GM12878 (cell line): Measurements from ENCODE around the gene SMARCC2. TPM values are rescaled to one million over a fixed set of nuclear protein-coding genes. Genes with fewer than 3 reads are reported as not detected.

Source experiments
- BCL11A ChIP-seq: IDR thresholded peaks from 2 replicates; pipeline ENCODE4 v1.6.1; 2011; ENCODE audit warnings: low read depth, low read length
- CHD1 ChIP-seq: IDR thresholded peaks from 2 replicates; pipeline ENCODE4 v1.6.1; 2012; ENCODE audit warnings: low read depth, low read length, improper control_type of control experiment
- HDAC6 ChIP-seq: fragments of 200-600 bp; sonication (generic); IDR thresholded peaks from one replicate; pipeline ENCODE4 v1.8.0; 2017; ENCODE audit warnings: antibody characterized with exemption; ENCODE audit not compliant: unreplicated experiment
- IKZF1 ChIP-seq: fragments of 450-650 bp; conservative IDR thresholded peaks from 2 replicates; pipeline ENCODE4 v1.6.1; 2017; ENCODE audit warnings: antibody characterized with exemption, mild to moderate bottlenecking
- MEF2A ChIP-seq: IDR thresholded peaks from 2 replicates; pipeline ENCODE4 v1.6.1; 2011; ENCODE audit warnings: low read depth, mild to moderate bottlenecking, low read length, moderate library complexity; ENCODE audit not compliant: insufficient read depth
- NFIC ChIP-seq: IDR thresholded peaks from 2 replicates; pipeline ENCODE4 v1.6.1; 2012; ENCODE audit warnings: low read depth, mild to moderate bottlenecking, inconsistent platforms, low read length, moderate library complexity
- NFYB ChIP-seq: IDR thresholded peaks from 2 replicates; pipeline ENCODE4 v1.6.1; 2011; ENCODE audit warnings: low read depth, mild to moderate bottlenecking, low read length, improper control_type of control experiment, moderate library complexity; ENCODE audit not compliant: insufficient read depth
- PML ChIP-seq: IDR thresholded peaks from 2 replicates; pipeline ENCODE4 v1.6.1; 2012; ENCODE audit warnings: low read length, inconsistent platforms
- SREBF2 ChIP-seq: IDR thresholded peaks from 2 replicates; pipeline ENCODE4 v1.6.1; 2012; ENCODE audit warnings: mild to moderate bottlenecking, low read length
- TAF1 ChIP-seq: IDR thresholded peaks from 2 replicates; pipeline ENCODE4 v1.6.1; 2011; ENCODE audit warnings: mild to moderate bottlenecking, low read depth, low read length, borderline replicate concordance
- TCF12 ChIP-seq: IDR thresholded peaks from 2 replicates; pipeline ENCODE4 v1.6.1; 2011; ENCODE audit warnings: low read depth, mild to moderate bottlenecking, low read length
- ZNF274 ChIP-seq: IDR thresholded peaks from one replicate; pipeline ENCODE4 v1.8.0; 2011; ENCODE audit not compliant: insufficient read length, insufficient read depth
- ZZZ3 ChIP-seq: IDR thresholded peaks from 2 replicates; pipeline ENCODE4 v1.6.1; 2011; ENCODE audit warnings: low read depth; ENCODE audit not compliant: control insufficient read depth, insufficient read length
- polyA plus RNA-seq, 11 experiments: library from polyadenylated mRNA; depleted of rRNA in 4 of 11; unstranded in 6 of 11; stranded (reverse) in 5 of 11; fragments of >200 nt; fragmentation: Nextera tagmentation in 4 of 11; fragmentation: Illumina TruSeq in 1 of 11; extraction: Ambion mirVana in 4 of 11; extraction: Trizol in 1 of 11; gene quantifications; 1 replicate in 1 of 11; 2 replicates in 10 of 11; pipeline versions ENCODE4 v1.2.1 to v1.2.3, GENCODE V29; 2011 to 2016; ENCODE audit warnings: inconsistent platforms in 2 of 11, missing spikeins in 2 of 11, low read depth in 1 of 11
- total RNA-seq, 4 experiments: library from RNA; depleted of rRNA in 3 of 4; stranded (reverse); fragments of >200 nt in 3 of 4; fragmentation: Illumina TruSeq in 1 of 4; extraction: Trizol in 1 of 4; gene quantifications; 2 replicates each; pipeline versions ENCODE4 v1.2.1 to v1.2.3, GENCODE V29; 2013 to 2021
- TF ChIP-seq, protein P1 (sequence below): fragments of 450-650 bp; IDR thresholded peaks from 2 replicates; pipeline ENCODE4 v1.6.1; 2017; ENCODE audit warnings: antibody characterized with exemption, mild to moderate bottlenecking, moderate library complexity
- TF ChIP-seq, protein P2 (sequence below): IDR thresholded peaks from 2 replicates; pipeline ENCODE4 v1.6.1; 2011; ENCODE audit warnings: mild to moderate bottlenecking, low read depth, low read length, moderate library complexity; ENCODE audit not compliant: insufficient replicate concordance
- TF ChIP-seq, protein P3 (sequence below): IDR thresholded peaks from 2 replicates; pipeline ENCODE4 v1.6.1; 2011; ENCODE audit warnings: low read depth, mild to moderate bottlenecking, low read length, moderate library complexity, borderline replicate concordance; ENCODE audit errors: extremely low read depth
- TF ChIP-seq, protein P4 (sequence below): IDR thresholded peaks from 2 replicates; pipeline ENCODE4 v1.6.1; 2012; ENCODE audit warnings: mild to moderate bottlenecking, low read depth, low read length
- TF ChIP-seq, protein P5 (sequence below): fragments of 450-650 bp; IDR thresholded peaks from 2 replicates; pipeline ENCODE4 v1.6.1; 2017; ENCODE audit warnings: borderline replicate concordance

The SMARCC2 gene
- total and polyA plus RNA-seq, 10 of the 15 experiments (the other 5 are each of a cell fraction or from before 2014, with no cell fraction given): 13.6 to 71.2 (median 42.3) TPM

DNA sequence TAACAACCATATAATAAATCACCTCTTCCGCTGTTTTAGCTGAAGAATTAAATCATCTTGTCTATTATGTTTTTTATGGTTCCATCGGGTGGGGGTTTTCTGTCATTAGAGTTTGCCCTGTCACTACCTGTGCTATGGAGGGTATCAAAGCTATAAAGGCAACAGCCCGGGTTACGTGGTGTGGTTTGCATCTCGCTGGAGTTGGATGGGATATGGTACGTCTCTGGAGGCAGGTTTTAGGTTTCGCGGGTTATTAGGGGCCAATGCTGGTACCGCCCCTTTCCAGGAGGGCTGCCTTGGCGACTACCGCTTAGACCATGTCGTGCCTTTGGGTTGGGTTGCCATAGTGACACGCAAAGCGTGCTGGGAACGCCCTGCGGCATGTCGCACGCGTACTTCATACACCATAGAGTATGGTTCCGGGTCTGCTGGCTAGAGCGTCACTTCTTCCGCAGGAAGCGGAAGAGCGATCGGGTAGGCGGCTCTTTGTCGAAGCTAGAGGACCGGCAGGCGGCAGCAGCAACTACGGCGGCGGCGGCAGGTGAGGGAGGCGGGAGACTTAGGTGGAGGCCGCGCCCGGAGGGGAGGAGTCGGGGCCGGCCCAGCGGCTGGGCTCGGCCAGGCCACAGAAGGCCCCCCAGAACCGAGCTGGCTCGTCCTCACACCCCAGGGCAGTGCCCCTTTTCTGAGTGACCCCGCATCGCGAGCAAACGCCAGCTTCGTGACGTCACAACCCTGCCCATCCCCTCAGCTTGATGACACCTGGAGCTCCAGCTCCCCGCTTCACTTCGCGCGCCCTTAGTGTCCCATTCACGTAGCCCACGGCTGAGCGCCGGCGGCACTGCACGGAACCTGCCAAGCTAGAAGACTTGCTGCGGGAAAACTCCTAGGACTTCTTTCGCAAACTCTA lies 71.2 kb downstream of the SMARCC2 start, which contains the start of gene ZC3H10 (continued):
- TF ChIP-seq CHD1: no peak
- peak; percentile 92 for TF ChIP-seq BCL11A
- peak; percentile 64; the same call in 1 of the 2 replicates for TF ChIP-seq TCF12
- no peak for TF ChIP-seq ZNF274
- TF ChIP-seq TAF1: peak; percentile 62; the same call in 1 of the 2 replicates
- TF ChIP-seq IKZF1: peak; percentile 98
- peak; percentile 55; the same call in 1 of the 2 replicates for TF ChIP-seq NFIC
- TF ChIP-seq, protein P1, sequence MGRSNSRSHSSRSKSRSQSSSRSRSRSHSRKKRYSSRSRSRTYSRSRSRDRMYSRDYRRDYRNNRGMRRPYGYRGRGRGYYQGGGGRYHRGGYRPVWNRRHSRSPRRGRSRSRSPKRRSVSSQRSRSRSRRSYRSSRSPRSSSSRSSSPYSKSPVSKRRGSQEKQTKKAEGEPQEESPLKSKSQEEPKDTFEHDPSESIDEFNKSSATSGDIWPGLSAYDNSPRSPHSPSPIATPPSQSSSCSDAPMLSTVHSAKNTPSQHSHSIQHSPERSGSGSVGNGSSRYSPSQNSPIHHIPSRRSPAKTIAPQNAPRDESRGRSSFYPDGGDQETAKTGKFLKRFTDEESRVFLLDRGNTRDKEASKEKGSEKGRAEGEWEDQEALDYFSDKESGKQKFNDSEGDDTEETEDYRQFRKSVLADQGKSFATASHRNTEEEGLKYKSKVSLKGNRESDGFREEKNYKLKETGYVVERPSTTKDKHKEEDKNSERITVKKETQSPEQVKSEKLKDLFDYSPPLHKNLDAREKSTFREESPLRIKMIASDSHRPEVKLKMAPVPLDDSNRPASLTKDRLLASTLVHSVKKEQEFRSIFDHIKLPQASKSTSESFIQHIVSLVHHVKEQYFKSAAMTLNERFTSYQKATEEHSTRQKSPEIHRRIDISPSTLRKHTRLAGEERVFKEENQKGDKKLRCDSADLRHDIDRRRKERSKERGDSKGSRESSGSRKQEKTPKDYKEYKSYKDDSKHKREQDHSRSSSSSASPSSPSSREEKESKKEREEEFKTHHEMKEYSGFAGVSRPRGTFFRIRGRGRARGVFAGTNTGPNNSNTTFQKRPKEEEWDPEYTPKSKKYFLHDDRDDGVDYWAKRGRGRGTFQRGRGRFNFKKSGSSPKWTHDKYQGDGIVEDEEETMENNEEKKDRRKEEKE: no peak
- TF ChIP-seq, protein P2, sequence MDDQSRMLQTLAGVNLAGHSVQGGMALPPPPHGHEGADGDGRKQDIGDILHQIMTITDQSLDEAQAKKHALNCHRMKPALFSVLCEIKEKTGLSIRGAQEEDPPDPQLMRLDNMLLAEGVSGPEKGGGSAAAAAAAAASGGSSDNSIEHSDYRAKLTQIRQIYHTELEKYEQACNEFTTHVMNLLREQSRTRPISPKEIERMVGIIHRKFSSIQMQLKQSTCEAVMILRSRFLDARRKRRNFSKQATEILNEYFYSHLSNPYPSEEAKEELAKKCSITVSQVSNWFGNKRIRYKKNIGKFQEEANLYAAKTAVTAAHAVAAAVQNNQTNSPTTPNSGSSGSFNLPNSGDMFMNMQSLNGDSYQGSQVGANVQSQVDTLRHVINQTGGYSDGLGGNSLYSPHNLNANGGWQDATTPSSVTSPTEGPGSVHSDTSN: peak; percentile 73
- peak; percentile 84 for TF ChIP-seq MEF2A
- TF ChIP-seq SREBF2: peak; percentile 59; the same call in 1 of the 2 replicates
- TF ChIP-seq HDAC6: no peak
- no peak for TF ChIP-seq NFYB
- TF ChIP-seq, protein P3, sequence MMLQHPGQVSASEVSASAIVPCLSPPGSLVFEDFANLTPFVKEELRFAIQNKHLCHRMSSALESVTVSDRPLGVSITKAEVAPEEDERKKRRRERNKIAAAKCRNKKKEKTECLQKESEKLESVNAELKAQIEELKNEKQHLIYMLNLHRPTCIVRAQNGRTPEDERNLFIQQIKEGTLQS: peak; percentile 52; the same call in 1 of the 2 replicates
- TF ChIP-seq ZZZ3: no peak
- TF ChIP-seq, protein P4, sequence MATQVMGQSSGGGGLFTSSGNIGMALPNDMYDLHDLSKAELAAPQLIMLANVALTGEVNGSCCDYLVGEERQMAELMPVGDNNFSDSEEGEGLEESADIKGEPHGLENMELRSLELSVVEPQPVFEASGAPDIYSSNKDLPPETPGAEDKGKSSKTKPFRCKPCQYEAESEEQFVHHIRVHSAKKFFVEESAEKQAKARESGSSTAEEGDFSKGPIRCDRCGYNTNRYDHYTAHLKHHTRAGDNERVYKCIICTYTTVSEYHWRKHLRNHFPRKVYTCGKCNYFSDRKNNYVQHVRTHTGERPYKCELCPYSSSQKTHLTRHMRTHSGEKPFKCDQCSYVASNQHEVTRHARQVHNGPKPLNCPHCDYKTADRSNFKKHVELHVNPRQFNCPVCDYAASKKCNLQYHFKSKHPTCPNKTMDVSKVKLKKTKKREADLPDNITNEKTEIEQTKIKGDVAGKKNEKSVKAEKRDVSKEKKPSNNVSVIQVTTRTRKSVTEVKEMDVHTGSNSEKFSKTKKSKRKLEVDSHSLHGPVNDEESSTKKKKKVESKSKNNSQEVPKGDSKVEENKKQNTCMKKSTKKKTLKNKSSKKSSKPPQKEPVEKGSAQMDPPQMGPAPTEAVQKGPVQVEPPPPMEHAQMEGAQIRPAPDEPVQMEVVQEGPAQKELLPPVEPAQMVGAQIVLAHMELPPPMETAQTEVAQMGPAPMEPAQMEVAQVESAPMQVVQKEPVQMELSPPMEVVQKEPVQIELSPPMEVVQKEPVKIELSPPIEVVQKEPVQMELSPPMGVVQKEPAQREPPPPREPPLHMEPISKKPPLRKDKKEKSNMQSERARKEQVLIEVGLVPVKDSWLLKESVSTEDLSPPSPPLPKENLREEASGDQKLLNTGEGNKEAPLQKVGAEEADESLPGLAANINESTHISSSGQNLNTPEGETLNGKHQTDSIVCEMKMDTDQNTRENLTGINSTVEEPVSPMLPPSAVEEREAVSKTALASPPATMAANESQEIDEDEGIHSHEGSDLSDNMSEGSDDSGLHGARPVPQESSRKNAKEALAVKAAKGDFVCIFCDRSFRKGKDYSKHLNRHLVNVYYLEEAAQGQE: no peak
- TF ChIP-seq, protein P5, sequence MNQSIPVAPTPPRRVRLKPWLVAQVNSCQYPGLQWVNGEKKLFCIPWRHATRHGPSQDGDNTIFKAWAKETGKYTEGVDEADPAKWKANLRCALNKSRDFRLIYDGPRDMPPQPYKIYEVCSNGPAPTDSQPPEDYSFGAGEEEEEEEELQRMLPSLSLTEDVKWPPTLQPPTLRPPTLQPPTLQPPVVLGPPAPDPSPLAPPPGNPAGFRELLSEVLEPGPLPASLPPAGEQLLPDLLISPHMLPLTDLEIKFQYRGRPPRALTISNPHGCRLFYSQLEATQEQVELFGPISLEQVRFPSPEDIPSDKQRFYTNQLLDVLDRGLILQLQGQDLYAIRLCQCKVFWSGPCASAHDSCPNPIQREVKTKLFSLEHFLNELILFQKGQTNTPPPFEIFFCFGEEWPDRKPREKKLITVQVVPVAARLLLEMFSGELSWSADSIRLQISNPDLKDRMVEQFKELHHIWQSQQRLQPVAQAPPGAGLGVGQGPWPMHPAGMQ: no peak
- peak; percentile 98 for TF ChIP-seq PML
